Measurements from ENCODE around the gene GUK1. TPM values are rescaled to one million over a fixed set of nuclear protein-coding genes. Genes with fewer than 3 reads are reported as not detected.

GUK1 gene
- total RNA-seq, 1 donor from 2014 or later = 299 TPM

- no peaks in the 10 kb centered on the region for H3K9me3 ChIP-seq
- intact Hi-C loops (cut with DNase I) = no loop called here
- no peak for DNase-seq (ENCODE audit: extremely low spot score in 2 of 2)
- H3K4me3 ChIP-seq = peak within 1 kb of the TSS; percentile 17 to 41
- H3K27ac ChIP-seq = peak within 1 kb of the TSS; percentile 89
- no peaks in the 10 kb centered on the region for H3K27me3 ChIP-seq
- H3K4me1 ChIP-seq = peaks cover 67% of the 10 kb centered on the region
- H3K36me3 ChIP-seq = peaks cover 0 to 16% of the 10 kb centered on the region in 2 donors
- TF ChIP-seq POLR2A (IDR thresholded peaks at IDR 0.05) = peak in 1 of 2 donors; percentile 43
- no peak for TF ChIP-seq CTCF (IDR thresholded peaks at IDR 0.05)
- peak in 1 of 2 donors; percentile 70 for TF ChIP-seq POLR2AphosphoS5 (IDR thresholded peaks at IDR 0.05; ENCODE audit: insufficient read depth in 1 of 2, low read depth in 1 of 2)
These were observed 9.5 kb downstream of the GUK1 start, which contains the start of gene GJC2 for GRCh38 chr1:228149406-228150119. Gene GJC2, plus strand, starts transcription at chr1:228149930. Its CDS starts 7,829 bp downstream, at chr1:228157759.

- intact Hi-C loops (cut with DNase I) = no loop called here
- Histone ChIP-seq H3K36me3 (peaks cover 0 to 16% of the 10 kb centered on the region in 2 donors), H3K27me3 (no peaks in the 10 kb centered on the region), H3K27ac (peak overlapping the region; percentile 89), H3K4me3 (peak overlapping the region; percentile 17 to 41), H3K4me1 (peaks cover 67% of the 10 kb centered on the region), H3K9me3 (no peaks in the 10 kb centered on the region)
- DNase-seq (ENCODE audit: extremely low spot score in 2 of 2) = no peak
- no peak for TF ChIP-seq POLR2AphosphoS5 (IDR thresholded peaks at IDR 0.05; ENCODE audit: insufficient read depth in 1 of 2, low read depth in 1 of 2)
- TF ChIP-seq POLR2A (IDR thresholded peaks at IDR 0.05) = no peak
These were observed 10.0 kb downstream of the GUK1 start for GRCh38 chr1:228150120-228150460.

- Histone ChIP-seq H3K27ac (peak overlapping the region; percentile 89), H3K9me3 (no peaks in the 10 kb centered on the region), H3K27me3 (no peaks in the 10 kb centered on the region), H3K36me3 (peaks cover 0 to 15% of the 10 kb centered on the region in 2 donors), H3K4me1 (peaks cover 67% of the 10 kb centered on the region), H3K4me3 (peak overlapping the region; percentile 17 to 41)
- peak in 1 of 2 donors; percentile 74 for TF ChIP-seq POLR2AphosphoS5 (IDR thresholded peaks at IDR 0.05; ENCODE audit: insufficient read depth in 1 of 2, low read depth in 1 of 2)
- no peak for TF ChIP-seq CTCF (IDR thresholded peaks at IDR 0.05)
- intact Hi-C loops (cut with DNase I) = no loop called here
- no peak for DNase-seq (ENCODE audit: extremely low spot score in 2 of 2)
These were observed 10.5 kb downstream of the GUK1 start for GRCh38 chr1:228150461-228151179.

GRCh38 chr1:228151180-228151925 is 11.3 kb downstream of the GUK1 start:
- Histone ChIP-seq H3K4me3 (peak overlapping the region; percentile 17 to 41), H3K9me3 (no peaks in the 10 kb centered on the region), H3K36me3 (peaks cover 0 to 7% of the 10 kb centered on the region in 2 donors), H3K27ac (peak overlapping the region; percentile 89), H3K27me3 (no peaks in the 10 kb centered on the region), H3K4me1 (peaks cover 65% of the 10 kb centered on the region)
- DNase-seq (ENCODE audit: extremely low spot score in 2 of 2) = no peak
- TF ChIP-seq POLR2A (IDR thresholded peaks at IDR 0.05) (no peak), POLR2AphosphoS5 (IDR thresholded peaks at IDR 0.05; ENCODE audit: insufficient read depth in 1 of 2, low read depth in 1 of 2) (no peak), CTCF (IDR thresholded peaks at IDR 0.05) (no peak)
- intact Hi-C loops (cut with DNase I) = no loop called here

Data from vagina (tissue), 2 donors.